HS-27A (cell line): ENCODE results near the gene ICE2.
A peak's percentile ranks its signal among the peaks of the same experiment; 100 is the strongest.

Experiments used
- DNase-seq: peaks from one replicate; pipeline ENCODE4 v3.0.0-alpha.2; 2012; ENCODE audit warnings: low read depth, missing footprints

ICE2 gene, protein sequence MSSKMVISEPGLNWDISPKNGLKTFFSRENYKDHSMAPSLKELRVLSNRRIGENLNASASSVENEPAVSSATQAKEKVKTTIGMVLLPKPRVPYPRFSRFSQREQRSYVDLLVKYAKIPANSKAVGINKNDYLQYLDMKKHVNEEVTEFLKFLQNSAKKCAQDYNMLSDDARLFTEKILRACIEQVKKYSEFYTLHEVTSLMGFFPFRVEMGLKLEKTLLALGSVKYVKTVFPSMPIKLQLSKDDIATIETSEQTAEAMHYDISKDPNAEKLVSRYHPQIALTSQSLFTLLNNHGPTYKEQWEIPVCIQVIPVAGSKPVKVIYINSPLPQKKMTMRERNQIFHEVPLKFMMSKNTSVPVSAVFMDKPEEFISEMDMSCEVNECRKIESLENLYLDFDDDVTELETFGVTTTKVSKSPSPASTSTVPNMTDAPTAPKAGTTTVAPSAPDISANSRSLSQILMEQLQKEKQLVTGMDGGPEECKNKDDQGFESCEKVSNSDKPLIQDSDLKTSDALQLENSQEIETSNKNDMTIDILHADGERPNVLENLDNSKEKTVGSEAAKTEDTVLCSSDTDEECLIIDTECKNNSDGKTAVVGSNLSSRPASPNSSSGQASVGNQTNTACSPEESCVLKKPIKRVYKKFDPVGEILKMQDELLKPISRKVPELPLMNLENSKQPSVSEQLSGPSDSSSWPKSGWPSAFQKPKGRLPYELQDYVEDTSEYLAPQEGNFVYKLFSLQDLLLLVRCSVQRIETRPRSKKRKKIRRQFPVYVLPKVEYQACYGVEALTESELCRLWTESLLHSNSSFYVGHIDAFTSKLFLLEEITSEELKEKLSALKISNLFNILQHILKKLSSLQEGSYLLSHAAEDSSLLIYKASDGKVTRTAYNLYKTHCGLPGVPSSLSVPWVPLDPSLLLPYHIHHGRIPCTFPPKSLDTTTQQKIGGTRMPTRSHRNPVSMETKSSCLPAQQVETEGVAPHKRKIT

DNA sequence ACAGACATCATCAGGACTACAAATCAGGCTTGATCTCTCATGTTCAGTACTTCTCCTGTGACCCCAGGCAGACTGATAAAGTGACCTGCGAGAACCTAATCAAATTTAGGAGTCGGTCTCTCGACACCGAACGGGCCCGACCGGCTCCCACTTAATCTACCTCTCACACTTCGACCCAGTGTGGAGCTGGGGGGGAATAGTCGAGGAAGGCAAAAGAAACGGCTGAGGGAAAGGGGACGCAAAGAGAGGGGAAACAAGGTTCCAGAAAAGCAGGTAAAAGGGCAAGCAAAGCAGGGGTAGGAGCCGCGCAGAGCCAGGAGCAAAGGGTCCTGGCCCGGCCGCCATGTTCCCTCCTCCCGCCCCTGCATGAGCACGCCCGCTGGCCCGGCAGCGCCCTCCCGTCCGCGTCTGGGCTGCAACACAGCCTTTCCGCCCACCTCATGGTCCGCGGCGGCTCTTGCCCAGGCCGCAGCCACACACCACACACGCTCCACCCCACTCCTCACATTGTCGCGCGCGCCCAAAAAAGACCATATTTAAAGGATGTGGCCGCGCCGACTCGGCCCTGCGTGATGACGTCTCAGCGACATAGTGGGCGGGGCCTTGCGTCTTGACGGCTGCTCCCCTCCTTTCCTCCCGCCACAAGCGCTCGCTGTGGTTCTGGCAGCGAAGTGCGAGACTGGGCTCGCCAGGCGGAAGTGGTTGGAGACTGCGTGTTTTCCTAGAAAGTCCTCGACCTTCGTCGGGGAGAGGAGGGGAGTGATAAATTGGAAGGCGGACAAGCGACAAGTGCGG lies at the start of gene ICE2:
Gene ICE2, minus strand, starts transcription at position 577 of the 795 bp plus-strand sequence. CDS start 1,165 bp downstream, outside the sequence.
- peak; percentile 97 for DNase-seq

DNA sequence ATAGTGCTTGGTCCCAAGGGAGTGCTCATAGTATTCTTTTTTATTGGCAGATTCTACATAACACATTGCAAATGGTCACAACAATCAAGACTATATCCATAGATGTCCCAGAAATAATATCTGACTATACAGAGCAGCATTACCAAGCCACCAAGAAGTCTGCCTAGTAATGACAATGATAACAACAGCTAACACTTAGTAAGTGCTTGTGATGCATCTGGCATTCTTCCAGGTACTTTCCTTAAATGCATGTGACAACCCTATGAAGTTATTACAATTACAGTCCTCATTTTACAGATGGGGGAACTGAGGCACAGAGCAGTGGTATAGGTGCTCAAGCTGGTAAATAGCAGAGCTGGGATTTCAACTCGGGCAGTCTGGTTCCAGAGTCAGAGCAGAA lies 49.6 kb upstream of the ICE2 start:
- no peak for DNase-seq

DNA sequence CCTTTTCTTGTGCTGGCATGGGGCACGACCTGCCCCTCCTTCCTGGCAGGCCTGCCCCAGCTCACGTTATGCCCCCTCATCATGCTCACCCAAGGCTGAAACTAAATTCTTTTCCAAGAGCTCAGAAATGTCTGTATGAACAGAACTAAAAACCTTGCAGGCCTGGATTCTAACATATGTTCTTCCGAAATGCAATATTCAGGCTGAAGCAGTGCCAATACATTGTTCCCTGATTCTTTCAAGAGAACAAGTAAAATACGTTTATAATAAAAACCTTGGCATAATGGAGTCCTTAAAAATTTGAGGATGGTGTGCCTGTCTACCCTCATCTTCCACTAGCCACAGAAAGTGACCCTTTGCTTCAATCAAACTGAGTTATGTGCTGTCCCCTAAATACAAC lies 48.5 kb upstream of the ICE2 start:
- DNase-seq, result no peak

DNA sequence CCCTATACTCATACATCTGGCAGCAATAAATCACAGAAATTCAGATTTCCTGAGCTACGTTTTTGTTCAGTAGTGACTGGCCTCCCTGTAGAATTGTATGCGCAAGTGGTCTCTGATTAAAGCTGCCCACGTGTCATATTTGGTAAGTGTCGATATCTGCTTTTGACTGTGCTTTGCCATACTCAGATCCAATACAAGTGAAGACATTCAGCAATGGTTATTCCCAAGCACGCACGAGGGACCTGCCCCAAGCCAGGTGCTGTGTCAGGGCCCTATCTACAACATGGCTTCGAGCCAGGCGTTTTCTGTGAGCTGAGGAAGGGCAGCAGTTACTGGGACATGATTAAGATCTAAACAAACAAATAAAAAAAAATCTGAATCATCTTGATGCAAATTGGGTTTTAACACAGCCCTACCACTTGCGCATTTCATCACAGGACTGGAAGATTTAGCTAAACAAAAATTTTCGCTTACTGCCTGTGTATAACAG lies 47.2 kb upstream of the ICE2 start:
- DNase-seq, result no peak

DNA sequence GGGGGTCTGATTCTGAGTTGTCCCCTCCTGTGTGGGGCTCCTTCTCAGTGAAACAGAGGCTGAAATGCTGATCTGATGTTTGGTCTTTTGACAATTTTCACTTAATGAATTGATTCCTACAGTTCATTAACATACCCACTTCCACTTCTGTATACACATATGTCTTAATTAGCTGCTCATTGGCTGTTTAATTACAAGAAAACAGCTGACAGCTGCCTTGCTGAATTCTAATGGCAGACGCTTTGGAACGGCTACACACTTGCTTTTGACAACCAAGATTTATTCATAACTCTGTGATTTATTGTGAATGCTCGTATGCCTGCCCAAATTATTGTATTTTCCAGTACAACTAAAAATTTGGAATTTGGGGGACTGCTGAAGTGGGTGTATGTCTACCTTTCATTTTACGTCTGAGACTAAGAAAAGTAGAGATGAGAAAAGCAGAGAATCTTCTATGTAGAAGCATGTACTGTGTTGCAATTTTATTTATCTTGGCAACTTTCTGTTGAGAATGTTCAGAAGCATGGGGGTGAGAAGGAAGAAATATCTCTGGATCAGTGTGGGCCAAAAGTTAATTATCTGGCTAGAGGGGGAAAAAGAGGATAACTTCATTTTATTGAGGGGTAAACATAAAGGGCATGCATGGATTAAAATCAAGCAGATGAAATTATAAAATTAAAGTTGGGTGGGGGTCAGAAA lies 46.5 kb upstream of the ICE2 start:
- no peak for DNase-seq

DNA sequence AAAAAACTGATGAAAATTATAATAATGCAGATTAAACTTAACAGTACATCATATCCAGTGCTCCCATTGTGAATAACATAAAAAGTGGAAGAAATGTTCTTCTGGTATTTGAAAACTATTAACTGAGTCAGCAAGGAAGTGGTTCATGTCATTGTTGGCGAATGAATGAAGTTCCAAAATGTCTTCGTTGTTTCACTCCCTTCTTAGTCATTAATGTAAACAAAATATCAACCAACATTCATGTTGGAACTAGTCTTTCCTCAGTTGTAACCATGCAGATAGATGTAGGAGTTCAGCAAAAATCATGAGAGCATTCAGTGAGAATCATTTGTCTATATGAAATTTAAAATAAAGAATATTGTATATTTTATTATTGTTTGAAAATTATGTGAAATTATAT lies 44.1 kb upstream of the ICE2 start:
- DNase-seq, result no peak

DNA sequence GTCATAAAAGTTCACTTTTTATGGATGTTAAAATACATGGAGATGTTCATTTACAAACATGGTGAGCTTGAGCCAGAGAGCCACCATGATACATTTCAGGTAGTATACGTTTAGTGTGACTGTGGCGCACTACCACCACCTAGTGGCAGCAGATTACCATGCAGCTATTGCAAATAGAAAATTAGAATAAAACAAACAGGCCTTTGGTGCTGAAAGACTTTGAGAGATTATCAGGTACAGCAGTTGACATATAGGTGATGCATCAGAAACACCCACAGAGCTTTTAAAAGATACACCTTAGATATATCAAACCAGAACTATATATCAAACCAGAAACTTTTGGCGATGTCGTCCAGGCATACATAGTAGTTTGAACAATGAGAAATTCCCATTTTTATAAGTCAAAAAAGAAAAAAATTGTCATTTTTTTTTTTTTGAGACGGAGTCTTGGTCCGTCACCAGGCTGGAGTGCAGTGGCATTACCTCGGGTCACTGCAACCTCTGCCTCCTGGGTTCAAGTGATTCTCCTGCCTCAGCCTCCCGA lies 42.0 kb upstream of the ICE2 start:
- DNase-seq, result peak; percentile 69

DNA sequence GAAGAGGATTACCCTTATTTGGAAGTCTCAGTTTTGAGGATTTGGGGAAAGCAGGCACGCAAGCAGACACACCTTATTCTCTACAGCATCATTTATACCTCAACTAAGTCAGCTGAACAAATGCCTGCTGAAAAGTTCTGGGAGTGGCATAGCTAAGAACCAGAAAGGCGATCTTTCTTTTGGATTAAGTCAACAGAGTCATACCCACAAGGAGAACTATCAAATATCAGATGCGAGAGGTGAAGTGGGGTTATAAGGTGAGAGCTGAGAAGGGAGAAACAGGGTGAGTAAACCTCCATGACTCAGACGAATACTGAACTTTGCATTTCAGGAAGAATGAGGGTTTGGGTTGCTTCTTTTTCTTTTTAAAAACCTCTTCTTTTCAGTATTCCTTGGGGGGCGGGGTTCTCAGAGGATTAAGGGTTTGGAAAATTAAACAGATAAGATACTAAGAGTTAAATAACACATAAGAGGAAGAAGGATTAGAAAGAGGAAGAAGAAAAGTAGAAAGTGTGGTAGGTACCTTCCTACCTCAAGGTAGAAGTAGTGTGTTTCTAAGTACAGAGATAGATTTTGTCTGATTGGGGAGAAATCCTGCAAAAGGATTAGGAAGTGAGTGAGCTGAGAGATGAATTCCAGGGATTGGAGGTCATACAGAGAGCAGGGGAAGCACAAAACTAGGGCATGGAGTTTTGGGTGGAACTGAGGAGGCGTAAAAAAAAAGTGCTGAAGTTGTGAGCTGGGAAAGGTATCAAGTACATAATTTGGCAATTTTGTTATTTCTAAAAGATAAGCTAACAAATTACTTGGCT lies 41.3 kb upstream of the ICE2 start:
- DNase-seq, result no peak

DNA sequence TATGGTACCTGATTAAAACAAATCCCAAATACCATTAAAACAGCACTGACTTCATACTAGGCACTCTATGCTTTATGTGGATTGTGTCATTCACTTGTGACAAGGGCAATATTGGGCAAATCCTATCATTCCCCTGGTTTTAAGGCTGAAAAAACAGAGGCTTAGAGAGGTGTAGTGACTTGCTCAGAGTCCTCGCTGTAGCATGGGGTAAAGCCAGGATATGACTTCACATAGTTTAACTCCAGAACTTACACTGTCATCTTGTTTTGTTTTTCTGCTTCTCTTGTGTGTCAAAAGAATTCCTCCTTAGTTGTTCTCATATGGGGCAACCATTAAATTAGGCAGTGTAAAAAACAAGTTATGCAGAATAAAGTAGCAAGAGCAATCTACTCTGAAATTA lies 40.3 kb upstream of the ICE2 start:
- no peak for DNase-seq

DNA sequence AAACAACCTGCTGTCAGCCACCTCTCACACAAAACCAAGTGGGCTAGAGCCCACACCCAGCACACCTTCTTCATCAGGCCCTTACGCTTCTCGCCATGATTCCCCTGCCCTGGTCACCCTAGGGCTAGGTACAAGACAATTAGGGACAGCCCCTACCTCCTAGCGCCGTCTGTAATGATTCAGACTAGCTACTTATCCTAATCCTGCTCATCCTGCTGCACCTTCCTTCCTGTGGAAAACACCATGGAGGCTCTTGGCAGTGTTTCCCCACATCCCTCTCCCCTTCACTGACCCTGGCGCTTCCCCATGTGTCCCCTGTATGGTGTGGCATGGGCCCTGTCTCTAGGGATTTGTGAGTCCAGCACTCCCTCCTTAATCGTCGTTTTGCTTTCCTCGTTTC lies 39.6 kb upstream of the ICE2 start:
- no peak for DNase-seq

DNA sequence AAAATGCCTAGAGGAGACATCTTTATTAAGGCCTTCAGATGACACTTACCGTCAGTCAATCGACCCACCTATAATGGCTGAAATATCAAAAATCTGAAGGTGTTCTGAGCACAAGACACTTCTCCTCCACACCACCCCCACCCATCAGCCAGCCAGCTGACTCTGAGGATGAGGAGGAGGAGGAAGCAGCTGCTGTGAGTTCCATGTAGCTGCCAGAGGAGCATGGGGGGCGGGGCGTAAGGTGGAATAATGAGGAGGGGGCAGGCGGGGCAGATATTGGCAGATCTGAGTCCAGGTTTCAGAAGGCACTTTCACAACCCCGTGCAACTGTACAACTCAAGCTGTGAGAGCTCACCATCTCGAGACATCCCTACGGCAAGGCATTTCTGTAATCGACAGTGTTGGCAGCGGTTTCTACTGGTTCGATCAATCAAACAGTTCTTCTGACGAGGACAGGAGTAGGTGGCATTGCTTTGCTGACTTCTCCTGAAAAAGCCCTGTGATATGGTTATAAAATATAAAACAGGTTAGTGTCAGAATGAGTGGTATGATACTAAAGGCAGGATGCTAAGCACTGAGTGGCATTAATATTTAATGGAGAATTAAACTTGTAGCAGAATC lies 35.4 kb upstream of the ICE2 start:
- DNase-seq, result no peak

DNA sequence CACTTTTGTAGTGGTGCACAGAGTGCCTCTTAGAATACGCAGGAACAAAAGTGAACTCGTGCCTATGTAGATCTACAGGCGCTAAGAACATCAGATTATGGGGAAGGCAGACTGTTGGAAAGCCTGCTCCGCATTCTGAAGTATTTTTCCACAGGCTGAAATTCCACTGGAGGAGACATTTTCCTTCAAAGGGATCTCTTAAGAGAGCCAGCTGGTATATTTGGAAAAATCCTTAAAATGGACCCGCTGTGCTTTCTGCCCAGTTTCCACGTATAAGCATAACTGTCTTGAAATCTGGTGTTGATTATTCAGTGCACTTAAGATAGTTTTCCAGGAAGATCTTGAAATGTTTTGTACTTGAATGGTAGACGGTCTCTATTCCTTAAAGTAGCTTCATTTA lies 34.7 kb upstream of the ICE2 start:
- no peak for DNase-seq

DNA sequence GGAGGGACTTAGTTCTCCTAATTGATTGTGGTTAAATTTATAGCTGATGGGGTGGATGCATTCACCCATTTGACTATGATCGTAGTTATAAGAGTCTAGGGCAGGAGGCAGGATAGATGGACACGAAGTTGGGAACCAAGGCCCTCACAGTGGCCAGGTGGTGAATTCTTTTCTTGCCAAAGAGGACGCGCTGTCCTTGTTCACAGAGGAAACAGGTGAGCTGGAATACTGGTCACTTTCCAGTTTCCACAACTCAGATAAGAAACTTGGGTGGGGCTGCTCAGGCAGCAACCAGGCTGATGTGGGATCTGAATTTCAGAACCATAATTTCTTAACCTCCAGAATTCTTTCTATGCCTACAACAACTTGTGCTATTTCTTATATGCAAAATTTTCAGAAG lies 34.0 kb upstream of the ICE2 start:
- no peak for DNase-seq

DNA sequence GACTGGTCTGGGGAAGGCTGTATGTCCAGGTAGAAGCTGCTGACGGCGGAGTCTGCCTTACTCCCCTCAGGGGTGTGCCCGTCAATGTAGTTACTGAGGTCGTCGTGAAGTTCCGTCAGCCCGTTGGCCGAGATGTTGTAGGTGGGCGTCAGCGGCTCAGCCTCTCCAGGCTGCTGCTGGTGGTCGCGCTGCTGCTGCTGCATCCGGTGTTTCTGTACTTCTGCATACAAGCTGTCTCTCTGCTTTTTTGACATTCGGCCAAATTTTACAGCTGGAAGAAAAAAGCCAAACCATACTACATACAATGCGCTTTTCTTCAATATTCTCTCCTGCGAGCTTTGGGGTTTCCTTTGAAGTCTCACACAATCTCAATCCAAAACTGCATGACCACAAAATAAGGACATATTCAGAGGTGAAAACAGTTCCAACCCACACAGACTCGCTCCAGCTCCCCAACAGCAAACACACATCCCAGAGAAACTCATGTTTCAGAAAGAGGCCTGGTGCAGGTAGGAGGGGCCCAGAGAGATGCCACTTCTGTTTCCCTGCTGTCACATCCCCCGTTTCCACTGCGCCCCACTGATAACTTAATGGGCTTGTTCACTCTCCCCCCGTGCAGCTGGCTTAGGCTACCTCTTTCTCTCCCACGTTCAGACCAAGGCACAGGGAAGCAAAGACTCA lies 32.5 kb upstream of the ICE2 start:
- DNase-seq, result no peak

DNA sequence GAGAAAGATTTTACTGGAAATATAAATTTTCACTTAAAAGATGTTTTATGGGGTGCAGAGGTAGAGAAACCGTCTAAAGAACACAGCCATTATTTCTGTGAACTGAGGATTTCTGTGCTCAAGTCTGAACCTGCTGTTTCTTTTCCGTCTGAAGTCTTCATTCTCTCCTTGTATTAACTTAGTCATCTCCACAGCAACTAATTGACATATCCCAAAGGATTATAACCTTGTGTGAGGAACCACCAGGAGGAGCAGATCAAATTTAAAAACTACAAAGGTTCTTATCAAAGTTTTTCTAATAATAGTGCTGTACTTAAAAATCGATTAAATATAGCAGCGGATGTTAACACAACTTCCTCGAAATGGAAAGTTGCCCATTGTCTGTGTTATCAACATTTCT lies 31.1 kb upstream of the ICE2 start:
- no peak for DNase-seq

DNA sequence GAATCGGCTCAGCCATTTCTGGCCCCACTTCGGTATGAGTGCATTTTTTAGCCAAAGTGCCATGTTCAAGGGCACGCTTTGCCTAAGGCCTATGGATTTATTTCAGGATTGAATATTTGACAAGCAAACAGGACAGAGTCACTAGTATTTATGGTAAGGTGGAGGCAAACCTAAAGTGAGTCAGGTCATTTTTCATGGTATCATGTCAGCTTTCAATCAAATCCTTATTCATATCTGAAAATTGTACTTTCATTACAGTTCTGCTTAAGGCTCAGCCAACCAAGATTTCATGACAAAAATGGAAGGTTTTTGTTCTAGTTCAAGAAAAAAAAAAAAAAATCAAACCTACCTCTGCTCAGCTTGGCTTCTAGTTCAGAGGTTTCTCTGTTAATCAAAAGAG lies 30.5 kb upstream of the ICE2 start:
- no peak for DNase-seq

DNA sequence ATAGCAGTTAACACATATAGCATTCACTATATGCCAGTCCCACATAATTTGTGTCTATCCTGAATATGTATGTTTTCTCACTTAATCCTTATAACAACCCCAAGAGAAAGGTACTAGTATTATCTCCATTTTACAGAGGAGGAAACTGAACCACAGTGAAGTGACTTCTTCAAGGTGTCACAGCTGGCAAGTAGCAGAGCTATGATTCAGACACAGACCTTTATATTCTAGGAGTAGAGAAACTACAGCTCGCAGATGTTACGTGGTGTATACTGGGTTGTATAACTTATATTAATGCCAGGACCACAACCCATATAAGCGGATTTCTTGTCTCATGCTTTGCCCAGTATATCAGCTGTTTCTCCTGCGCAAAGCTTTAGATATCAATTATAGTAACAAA lies 29.5 kb upstream of the ICE2 start:
- no peak for DNase-seq

DNA sequence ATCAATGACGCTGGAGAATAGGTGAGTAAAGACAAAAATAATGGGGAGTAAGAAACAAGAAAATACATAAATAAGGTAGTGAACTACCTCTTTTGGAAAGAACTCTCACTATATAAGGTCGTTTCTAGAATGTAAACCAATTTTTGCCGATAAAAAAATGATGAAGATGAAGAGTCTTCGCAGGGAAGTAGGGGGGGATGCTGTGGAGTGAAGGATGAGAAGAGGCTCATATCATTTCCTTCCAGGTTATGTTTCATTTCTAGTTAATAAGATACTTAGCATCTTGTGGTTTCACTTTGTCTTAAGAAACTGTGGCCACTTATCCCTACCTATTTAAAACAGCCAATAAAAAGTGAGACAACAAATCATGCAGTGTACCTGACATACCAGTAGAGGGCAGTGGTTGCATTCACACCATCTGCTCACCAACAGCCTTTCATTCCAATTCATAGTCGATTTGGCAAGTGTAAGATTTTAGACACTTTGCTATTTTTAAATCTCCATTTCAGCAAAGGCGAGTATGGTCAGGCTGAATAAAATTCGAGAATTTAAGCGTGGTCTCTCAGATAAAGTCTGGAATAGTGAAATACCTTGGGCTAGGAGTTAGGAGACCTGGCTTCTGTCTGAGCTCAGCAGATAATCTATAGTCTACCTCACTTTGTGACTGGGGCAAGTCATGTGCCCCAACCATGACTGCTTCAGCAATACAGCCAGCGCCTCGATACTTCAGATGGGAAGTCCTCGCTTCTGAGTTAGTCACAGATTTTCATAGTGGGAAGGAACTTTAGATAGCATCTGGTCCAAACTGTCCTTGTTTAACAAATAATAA lies 28.9 kb upstream of the ICE2 start:
- DNase-seq, result peak; percentile 52
